GM18867 (cell line): ENCODE results near the gene MYLK2.
"Not testable (repeated sequence)": the region's sequence is repeated elsewhere in the genome, so short reads cannot be mapped to it uniquely, and the experiment has no call there.

Experiments used
- ATAC-seq: cut with Tn5 transposase; IDR thresholded peaks from one replicate; pipeline ENCODE4 v1.9.1; 2021; ENCODE audit warnings: mild to moderate bottlenecking, moderate library complexity; ENCODE audit not compliant: unreplicated experiment

The MYLK2 gene

DNA sequence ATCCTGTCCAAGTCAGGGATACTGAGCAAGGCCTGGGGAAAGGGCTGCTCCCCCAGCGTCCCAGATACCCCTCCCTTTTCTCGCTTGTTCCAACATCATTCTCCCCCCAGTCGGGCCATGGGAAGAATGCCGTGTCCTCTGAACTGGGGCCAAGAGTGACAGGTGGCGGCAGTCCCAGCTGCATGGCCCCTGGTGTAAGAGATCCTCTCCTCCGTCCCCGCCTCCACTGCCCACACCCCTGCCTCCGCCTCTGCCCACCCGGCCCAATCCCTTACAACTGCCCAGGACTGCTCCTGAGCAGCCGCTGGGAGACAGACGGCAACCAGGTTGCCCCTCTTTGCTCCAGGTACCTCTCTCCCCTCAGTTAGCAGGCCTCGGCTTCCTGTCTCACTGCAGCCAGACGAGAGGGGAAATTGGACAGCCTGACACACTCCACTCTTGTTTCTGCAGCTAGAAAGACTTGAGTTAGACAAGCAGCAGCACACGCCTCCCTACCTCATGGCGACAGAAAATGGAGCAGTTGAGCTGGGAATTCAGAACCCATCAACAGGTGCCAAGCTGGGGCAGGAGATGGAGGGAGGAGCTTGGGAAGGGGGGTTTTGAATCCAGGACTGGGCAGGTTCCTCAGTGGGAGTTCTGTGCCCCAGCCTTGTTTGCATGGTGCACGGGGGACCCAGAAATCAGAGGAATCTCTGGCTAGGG is at the start of gene MYLK2:
TSS of gene MYLK2 (plus strand) at position 274 of the 702 bp plus-strand sequence. CDS start at position 499, 225 bp downstream.
- no peak for ATAC-seq

DNA sequence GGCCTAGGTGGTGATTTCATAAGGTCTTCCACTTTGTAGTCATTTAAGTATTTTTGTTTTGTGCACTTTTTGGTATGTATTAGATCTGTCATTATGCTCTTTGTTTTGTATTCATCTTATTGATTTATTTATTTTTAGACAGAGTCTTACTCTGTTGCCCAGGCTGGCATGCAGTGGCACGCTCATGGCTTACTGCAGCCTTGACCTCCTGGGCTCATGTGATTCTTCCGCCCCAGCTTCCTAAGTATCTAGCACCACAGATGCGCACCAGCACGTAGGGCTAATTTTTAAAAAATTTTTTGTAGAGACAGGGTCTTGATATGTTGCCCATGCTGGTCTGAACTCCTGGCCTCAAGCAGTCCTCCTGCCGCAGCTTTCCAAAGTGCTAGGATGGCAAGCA is 49.5 kb upstream of the MYLK2 start:
- ATAC-seq: no peak

DNA sequence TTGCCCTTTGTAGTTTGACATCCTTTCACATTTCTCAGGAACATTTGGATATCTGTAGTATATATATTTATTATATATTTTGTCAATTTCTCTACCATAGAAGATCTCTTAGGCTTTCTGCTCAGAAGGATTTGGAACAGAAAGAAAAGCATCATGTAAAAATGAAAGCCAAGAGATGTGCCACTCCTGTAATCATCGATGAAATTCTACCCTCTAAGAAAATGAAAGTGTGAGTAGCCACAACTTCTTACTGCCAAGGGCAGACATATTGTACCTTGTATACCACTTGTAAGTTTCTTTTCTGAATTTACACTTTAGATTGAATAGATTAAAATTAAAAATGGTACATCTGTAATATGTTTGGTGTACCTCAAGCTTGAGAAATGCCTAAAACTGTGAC is 48.9 kb upstream of the MYLK2 start:
- no peak for ATAC-seq

- no peak for ATAC-seq
Measured at GRCh38 chr20:31774408-31774807, 44.7 kb upstream of the MYLK2 start.

GRCh38 chr20:31780839-31781238 is 38.3 kb upstream of the MYLK2 start:
- ATAC-seq: no peak

- ATAC-seq: no peak
Measured at GRCh38 chr20:31781945-31782344, 37.2 kb upstream of the MYLK2 start.

DNA sequence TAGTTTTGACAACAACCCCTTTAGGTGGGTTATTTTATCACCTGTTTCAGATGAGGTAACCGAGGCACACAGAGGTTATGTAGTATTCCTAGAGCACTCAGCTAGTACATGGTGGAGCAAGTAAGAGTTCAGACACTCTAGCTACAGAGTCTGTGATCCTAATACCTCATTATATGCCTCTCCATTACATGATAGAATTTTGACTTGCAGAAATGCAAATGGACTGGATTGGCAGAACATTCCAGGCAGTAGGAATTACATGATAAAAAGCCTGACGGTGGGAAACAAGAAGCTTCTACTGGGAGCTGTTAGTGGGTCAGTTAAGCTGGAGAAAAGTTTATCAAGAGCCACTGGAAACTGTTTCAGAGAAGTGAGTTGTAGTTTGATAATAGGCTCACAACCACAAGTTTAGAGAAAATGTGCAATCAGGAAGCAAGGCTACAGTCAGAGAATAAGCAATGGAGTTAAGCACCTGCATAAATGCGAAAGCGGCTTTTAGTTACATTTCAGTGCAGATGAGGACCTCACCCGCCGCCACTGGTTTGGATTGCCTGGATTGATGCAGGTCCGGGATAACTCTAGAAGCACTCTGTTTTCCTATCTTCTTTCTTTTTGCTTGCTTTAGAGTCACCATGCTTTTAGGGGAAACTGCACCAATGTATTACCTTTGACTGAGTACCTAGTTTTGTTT is 34.7 kb upstream of the MYLK2 start:
- no peak for ATAC-seq

DNA sequence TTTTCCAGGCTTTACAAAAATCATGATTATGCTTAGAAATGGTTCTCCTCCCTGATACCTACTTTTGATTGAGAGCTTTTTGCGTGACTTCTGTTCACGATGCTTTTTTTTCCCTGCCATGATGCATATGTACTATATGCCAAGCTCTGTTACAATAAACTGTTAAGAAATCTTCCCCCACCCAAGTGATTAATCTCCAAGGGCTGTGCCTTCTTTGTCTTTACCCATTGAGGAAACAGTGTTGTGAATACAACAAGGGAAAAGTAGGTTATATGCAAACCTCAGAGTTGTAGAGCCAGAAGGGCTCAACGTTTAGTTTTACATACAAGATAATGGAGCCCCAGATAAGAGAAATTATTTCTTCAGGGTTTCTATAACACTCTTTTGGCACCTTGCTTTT is 34.1 kb upstream of the MYLK2 start:
- ATAC-seq: no peak

DNA sequence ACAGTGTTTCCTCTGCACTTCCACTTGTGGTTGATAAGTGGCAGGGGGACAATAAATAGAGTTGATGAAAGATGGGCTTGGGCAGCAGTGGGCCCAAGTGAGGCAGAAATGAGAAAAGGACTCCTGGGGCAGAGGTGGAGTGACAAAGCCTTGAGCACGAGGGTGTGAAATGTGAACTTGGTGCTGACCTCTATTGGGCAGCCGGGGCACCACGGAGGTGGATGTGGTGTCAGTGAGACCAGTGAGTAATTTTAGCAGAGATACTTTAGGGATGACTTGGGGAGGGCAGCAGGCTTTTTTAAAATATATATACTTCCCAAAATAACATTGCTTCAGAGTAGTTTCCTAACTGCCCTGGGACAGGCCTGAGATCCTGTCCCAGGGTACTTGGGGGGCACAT is 30.6 kb upstream of the MYLK2 start:
- ATAC-seq: no peak

DNA sequence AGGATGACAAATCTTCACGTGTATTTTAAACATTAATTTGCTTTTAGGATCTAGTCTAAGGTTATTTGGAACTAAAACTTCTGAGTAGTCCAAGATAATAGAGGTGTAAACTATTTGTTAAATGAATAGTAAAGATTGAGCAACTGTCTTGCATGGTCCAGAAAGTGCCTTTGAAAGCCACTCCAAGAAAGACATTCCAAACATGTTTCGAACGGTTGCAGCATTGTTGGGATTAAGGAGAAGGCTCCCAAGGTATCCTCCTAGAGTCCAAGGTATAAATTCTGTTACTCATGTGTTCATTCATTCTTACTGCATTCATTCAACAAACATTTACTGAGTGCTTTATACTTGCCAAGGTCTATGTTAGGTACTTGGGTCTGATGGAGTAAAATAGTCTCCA is 28.8 kb upstream of the MYLK2 start:
- ATAC-seq: no peak

DNA sequence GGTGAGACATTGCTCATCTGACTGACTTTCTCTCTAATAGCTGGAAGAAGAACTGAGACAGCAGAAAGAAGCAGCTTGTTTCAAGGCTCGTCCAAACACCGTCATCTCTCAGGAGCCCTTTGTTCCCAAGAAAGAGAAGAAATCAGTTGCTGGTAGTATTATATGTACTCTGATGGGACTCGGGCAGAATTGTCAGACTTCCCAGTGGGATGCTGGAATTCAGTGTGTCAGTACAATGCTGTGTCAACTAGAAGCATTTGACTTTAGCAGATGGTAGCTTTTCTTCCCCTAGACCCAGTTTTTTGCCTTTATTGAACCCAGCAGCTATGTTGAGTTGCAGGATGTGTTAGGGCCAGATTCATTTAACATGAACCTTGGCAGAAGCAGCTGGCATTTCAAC is 21.8 kb upstream of the MYLK2 start:
- ATAC-seq: no peak

DNA sequence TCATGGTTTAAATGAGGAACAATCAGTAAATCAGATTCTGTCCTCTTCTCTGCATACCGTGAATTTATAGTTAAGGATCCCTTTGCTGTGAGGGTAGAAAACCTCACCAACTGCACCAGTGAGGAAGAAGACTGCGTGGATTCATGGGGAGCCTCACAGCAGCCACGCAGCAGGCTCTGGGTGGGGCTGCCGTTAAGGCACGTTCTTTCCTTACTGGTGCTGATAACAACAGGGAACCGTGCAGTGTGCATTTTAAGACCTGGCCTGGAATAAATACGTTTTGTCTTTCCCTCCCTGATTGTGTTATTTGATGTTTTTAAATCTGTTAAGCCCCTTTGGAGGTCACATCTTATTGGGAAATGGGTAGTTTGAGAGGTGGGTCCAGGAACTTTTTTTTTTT is 17.6 kb upstream of the MYLK2 start:
- ATAC-seq: no peak

- ATAC-seq: no peak
Measured at GRCh38 chr20:31803552-31804291, 15.4 kb upstream of the MYLK2 start.

DNA sequence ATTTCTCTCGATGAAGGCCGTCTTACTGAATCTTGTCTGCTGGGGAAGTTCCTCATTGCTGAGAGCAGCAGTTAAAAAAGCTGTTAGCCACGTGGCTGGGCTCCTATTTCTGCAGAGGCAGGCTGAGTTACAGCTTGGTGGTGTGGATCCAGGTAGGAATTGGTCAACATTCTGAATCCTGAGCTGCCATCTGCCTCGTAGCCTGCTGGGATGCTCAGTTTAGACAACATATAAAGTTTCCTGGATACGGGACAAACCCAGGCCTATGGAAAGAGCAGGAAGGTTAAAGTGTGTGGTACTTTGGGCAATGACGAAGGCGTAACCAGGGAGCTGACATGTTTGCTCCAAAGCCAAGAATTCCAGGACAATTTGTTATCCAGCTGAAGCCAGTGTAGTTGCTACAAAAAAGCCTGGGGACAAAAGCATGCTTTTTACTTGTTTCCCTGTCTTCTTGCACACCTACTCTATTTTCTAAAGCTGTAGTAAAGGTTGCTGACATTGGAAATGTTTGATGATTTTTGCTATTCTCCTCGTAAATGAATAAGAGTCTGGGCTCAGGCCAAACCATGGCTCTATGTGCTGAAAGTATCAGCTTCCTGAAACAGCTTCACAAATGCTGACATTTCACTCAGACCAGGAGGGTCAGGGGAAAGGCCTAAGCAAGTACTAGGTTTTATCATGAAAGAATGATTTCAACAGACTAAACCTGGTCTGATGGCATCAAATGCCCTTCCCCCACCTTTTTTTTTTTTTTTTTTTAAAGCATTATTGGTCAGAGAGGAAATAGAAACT is 12.4 kb upstream of the MYLK2 start:
- no peak for ATAC-seq

GRCh38 chr20:31808481-31808880 is 10.7 kb upstream of the MYLK2 start:
- ATAC-seq: no peak

DNA sequence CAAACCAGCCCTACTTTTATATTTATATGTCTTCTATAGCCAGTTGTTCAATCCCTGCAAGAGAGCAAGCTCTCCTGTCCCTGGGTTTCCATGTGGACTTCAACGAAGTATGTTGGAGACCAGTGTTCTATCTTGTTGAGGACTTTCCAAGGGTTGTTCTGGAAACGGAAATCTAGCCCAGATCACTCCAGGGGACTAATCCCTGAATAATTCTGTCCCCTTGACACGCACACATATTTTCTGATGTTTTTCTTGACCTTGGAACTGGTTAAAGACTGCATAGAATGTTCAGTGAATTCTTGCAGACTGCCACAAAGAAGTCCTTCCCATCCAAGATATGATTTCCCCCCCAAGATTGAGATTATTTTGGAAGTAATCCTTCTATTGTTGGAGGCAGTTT is 9.5 kb upstream of the MYLK2 start:
- no peak for ATAC-seq

DNA sequence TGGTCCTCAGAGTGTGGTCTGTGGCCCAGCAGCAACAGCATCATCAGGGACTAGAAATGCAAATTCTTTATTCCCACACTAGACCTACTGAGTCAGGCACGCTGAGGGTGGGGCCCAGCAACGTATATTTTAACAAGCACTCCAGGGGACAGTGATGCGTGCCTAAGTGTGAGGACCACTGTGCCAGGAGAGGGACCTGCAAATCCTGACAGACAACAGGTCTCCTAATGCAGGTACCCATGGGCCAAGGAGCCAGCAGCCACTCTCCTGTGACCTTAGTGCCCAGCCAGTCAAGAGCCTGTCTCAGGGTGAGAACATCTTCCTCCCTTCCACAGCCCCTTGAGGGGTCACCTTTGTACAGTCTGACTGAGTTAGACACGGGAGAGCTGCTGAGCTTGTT is 8.0 kb upstream of the MYLK2 start:
- no peak for ATAC-seq

DNA sequence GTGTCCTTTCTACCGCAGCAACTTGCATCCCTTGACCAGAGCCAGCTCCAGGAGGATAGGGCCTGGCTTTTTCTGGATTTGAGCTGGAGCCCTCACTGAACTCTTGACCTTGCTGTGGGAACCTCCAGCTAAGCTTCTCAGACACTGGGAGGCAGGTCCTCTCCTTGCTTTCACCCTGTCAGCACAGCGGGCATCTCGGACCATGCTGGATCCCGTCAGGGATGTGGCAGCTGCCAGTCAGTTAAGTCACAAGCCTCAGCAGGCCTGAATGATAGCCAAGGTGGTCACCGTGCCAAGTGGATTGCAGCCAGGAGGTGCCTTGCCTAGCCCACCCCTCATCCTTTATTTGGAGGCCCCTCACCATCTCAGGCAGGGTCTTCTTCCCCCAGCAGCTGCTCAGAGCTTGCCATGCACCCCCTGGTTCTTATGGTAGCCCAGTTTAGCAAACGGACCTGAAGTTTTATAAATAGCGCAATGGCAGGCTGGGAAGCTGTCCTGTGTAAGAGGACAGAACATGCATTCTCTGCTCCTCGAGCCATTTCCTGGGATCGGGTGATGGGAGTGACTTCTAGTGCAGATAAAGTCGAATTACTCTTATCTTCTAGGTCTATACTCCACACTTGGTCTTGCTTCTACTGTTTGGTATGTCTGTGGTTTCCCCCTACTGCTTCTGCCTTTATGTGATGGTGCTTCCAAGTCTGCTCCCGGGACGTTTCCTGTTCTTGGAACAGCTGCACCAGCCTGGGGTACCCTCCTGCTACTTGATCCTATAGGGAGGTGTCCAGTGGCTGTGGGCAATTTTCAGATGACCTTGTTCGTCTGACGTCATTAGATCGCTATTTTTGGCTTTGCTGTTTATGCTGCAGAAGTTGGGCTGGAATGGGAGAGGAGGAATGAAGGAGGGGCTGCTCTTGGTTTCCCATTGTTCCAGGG is 7.1 kb upstream of the MYLK2 start:
- no peak for ATAC-seq

DNA sequence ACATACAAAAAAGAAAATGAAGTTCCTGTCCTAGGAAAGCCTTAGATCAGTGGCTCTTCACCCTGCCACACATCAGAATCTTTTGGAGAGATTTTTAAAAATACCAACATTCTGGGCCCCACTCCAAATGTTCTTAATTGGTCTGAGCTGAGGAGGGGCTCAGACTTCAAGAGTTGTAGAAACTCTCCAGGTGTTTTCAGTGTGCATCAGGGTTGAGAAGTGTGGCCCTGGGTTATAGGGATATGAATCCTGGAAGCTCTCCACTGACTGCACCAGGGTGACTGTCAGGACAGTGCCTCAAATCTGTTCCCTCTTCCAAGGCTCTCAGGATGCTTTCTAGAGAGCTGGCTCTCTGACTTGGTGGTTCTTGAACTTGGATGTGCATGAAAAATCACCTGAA is 5.5 kb upstream of the MYLK2 start:
- no peak for ATAC-seq

GRCh38 chr20:31814142-31814541 is 5.0 kb upstream of the MYLK2 start:
- not testable (repeated sequence) for ATAC-seq
